ENCODE results near the gene TTC21A. TPM values are rescaled to one million over a fixed set of nuclear protein-coding genes. Genes with fewer than 3 reads are reported as not detected.

Gene TTC21A
- total and polyA plus RNA-seq, 2 experiments from 2014 or later: 3.7 to 6.5 TPM

DNA sequence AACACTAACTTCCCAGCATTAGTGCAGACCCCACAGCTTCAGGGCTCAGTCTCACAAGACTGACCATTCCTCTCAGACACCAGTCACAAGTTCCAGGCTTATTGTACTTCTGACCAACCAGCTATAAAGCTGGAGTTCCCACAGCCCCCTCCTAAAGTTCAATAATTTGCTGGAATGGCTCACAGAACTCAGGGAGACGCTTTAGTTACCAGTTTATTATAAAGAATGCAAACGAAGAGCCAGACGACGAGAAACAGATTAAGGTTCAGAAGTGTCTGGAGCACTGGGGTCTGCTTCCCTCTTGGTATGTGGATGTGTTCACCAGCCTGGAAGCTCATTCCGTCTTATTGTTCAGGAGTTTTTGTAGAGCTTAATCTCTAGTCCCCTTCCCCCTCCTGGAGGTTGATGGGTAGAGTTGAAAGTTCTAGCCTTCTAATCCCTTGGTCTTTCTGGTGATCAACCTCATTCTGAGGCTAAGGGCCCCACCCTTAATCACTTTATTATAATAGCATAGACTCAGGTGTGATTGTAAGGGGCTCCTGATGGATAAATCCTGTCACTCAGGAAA, 50.8 kb downstream of the TTC21A start:
- peaks cover 27% of the 10 kb centered on the region for H3K4me1 ChIP-seq (ENCODE audit: insufficient read depth)
- H4K20me1 ChIP-seq (ENCODE audit: insufficient read depth, poor library complexity, severe bottlenecking): no peaks in the 10 kb centered on the region
- no peak overlapping the region for H3K4me3 ChIP-seq
- no peaks in the 10 kb centered on the region for H3K9me2 ChIP-seq (replicated peaks; ENCODE audit: insufficient read depth)
- H3K9me3 ChIP-seq (ENCODE audit: low read depth): no peaks in the 10 kb centered on the region
- H3K27me3 ChIP-seq: no peaks in the 10 kb centered on the region
- WGBS (ENCODE audit: low lambda C conversion rate, missing lambda C conversion rate): 28% methylated on average over 5 of the region's 5 CpGs
- TF ChIP-seq, protein P1, sequence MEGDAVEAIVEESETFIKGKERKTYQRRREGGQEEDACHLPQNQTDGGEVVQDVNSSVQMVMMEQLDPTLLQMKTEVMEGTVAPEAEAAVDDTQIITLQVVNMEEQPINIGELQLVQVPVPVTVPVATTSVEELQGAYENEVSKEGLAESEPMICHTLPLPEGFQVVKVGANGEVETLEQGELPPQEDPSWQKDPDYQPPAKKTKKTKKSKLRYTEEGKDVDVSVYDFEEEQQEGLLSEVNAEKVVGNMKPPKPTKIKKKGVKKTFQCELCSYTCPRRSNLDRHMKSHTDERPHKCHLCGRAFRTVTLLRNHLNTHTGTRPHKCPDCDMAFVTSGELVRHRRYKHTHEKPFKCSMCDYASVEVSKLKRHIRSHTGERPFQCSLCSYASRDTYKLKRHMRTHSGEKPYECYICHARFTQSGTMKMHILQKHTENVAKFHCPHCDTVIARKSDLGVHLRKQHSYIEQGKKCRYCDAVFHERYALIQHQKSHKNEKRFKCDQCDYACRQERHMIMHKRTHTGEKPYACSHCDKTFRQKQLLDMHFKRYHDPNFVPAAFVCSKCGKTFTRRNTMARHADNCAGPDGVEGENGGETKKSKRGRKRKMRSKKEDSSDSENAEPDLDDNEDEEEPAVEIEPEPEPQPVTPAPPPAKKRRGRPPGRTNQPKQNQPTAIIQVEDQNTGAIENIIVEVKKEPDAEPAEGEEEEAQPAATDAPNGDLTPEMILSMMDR (IDR thresholded peaks at IDR 0.05; ENCODE audit: poor library complexity): no peak
- no peak for DNase-seq (ENCODE audit: low spot score)
- no peak overlapping the region for H3K4me2 ChIP-seq
- H3K79me2 ChIP-seq: peaks cover under 1% of the 10 kb centered on the region
- no peaks in the 10 kb centered on the region for H3K36me3 ChIP-seq (replicated peaks; ENCODE audit: insufficient read depth, low read depth)
- peak overlapping the region; percentile 17 for H3K27ac ChIP-seq
- H2AFZ ChIP-seq: no peak overlapping the region

- H3K27me3 ChIP-seq: no peaks in the 10 kb centered on the region
- DNase-seq (ENCODE audit: low spot score): no peak
- no peaks in the 10 kb centered on the region for H3K4me1 ChIP-seq (ENCODE audit: insufficient read depth)
- no peaks in the 10 kb centered on the region for H3K9me3 ChIP-seq (ENCODE audit: low read depth)
- no peak overlapping the region for H3K27ac ChIP-seq
- no peaks in the 10 kb centered on the region for H3K36me3 ChIP-seq (replicated peaks; ENCODE audit: insufficient read depth, low read depth)
- no peaks in the 10 kb centered on the region for H4K20me1 ChIP-seq (ENCODE audit: insufficient read depth, poor library complexity, severe bottlenecking)
- H3K4me2 ChIP-seq: no peak overlapping the region
- TF ChIP-seq, protein P1 (IDR thresholded peaks at IDR 0.05; ENCODE audit: poor library complexity): no peak
- no peak for TF ChIP-seq EZH2phosphoT487 (IDR thresholded peaks at IDR 0.05; ENCODE audit: low read depth, severe bottlenecking, unreplicated experiment)
- no peak for TF ChIP-seq EZH2 (IDR thresholded peaks at IDR 0.05; ENCODE audit: borderline replicate concordance)
- H3K79me2 ChIP-seq: no peaks in the 10 kb centered on the region
- H2AFZ ChIP-seq: no peak overlapping the region
- no peaks in the 10 kb centered on the region for H3K9me2 ChIP-seq (replicated peaks; ENCODE audit: insufficient read depth)
- 89% methylated on average over 3 of the region's 3 CpGs for WGBS (ENCODE audit: low lambda C conversion rate, missing lambda C conversion rate)
- H3K4me3 ChIP-seq: no peak overlapping the region
These were observed 56.9 kb downstream of the TTC21A start for GRCh38 chr3:39164414-39164813.

DNA sequence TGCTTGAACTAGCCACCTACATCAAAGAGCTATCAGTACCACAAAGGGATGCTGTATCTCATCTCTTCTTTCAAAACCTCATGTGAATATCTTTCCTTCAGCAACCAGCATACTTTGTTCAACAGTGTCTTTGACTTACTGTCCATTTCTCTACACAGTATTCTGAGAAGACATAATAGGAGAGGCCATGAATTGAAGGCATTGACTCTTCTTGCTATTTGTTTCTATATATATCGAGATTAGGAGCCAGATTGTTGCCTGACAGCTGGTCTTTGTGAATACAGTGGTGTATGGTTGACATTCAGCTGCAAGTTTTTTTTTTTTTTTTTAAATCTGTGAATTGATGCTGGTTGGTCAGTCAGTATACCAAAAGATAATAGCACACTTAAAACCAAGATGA, 58.0 kb downstream of the TTC21A start:
- H3K4me2 ChIP-seq: no peak overlapping the region
- peak overlapping the region; percentile 74 for H3K27ac ChIP-seq
- H3K4me3 ChIP-seq: no peak overlapping the region
- no peaks in the 10 kb centered on the region for H3K9me3 ChIP-seq (ENCODE audit: low read depth)
- no peaks in the 10 kb centered on the region for H3K27me3 ChIP-seq
- no peak for DNase-seq (ENCODE audit: low spot score)
- H3K4me1 ChIP-seq (ENCODE audit: insufficient read depth): no peaks in the 10 kb centered on the region
- no peaks in the 10 kb centered on the region for H3K9me2 ChIP-seq (replicated peaks; ENCODE audit: insufficient read depth)
- no peaks in the 10 kb centered on the region for H4K20me1 ChIP-seq (ENCODE audit: insufficient read depth, poor library complexity, severe bottlenecking)
- 89% methylated on average over 1 of the region's 1 CpG for WGBS (ENCODE audit: low lambda C conversion rate, missing lambda C conversion rate)
- no peak overlapping the region for H2AFZ ChIP-seq
- no peaks in the 10 kb centered on the region for H3K36me3 ChIP-seq (replicated peaks; ENCODE audit: insufficient read depth, low read depth)
- TF ChIP-seq, protein P1 (IDR thresholded peaks at IDR 0.05; ENCODE audit: poor library complexity): no peak
- TF ChIP-seq EZH2 (IDR thresholded peaks at IDR 0.05; ENCODE audit: borderline replicate concordance): no peak
- no peaks in the 10 kb centered on the region for H3K79me2 ChIP-seq

Measured in hepatocyte (in vitro differentiated cells).